DMS153 treated with DMSO at 0.1 percent for 48 hours (cell line): ENCODE data around the gene YKT6.
"Not testable (repeated sequence)": the region's sequence is repeated elsewhere in the genome, so short reads cannot be mapped to it uniquely, and the experiment has no call there.

ENCODE experiments used
- DNase-seq: peaks from one replicate; lab custom pipeline; 2025; ENCODE audit not compliant: unreplicated experiment; lab: John Stamatoyannopoulos, UW

The YKT6 gene

DNA sequence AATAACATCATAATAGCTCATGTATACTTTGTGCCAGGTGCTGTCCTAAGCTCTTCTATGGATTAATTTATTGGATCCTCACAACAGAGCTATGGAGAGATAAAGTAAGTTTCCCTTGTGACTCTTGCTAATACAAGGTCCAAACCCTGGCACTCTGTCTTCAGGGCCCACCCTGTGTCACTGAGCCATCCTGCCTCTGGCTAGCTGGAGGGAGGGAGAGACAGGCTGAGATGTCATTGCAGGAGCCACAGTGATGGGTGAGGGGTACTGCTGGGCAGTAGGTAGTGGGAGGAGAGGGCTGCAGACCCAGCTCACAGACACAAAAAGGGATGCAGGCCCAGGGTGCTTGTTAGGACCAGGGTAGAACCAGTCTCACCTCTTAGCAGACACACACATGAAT lies 28.4 kb upstream of the YKT6 start:
- DNase-seq: no peak

- DNase-seq: peak; percentile 15
Observed at GRCh38 chr7:44172803-44173424, 27.9 kb upstream of the YKT6 start.

- DNase-seq: no peak
Observed at GRCh38 chr7:44173911-44174693, 26.7 kb upstream of the YKT6 start.

DNA sequence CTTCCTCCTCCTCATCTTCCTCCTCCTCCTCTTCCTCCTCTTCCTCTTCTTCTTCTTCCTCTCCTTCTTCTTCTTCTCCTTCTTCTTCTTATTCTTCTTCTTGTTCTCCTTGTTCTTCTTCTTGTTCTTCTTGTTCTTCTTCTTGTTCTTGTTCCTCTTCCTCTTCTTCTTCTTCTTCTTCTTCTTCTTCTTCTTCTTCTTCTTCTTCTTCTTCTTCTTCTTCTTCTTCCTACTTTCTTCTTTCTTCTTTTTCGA lies 26.2 kb upstream of the YKT6 start:
- DNase-seq: not testable (repeated sequence)

DNA sequence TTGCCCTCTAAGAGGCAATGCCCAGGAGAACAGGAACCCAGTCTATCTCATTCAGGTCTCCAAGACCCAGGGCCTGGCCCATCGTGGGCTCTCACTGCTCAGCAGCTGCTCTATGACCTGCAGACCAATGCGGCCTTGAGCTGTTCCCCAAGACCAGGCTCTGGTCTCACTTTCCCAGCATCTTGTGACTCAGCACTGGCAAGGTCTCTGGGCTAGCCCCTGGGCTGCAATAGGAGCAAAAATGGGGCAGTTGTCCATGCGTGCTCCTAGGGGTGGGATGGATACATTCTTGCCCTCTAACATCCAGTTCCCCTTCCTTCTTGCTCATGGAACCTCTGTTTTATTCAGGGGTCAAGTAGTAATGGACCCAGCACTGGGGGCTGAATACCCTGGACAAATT lies 25.0 kb upstream of the YKT6 start:
- DNase-seq: no peak

DNA sequence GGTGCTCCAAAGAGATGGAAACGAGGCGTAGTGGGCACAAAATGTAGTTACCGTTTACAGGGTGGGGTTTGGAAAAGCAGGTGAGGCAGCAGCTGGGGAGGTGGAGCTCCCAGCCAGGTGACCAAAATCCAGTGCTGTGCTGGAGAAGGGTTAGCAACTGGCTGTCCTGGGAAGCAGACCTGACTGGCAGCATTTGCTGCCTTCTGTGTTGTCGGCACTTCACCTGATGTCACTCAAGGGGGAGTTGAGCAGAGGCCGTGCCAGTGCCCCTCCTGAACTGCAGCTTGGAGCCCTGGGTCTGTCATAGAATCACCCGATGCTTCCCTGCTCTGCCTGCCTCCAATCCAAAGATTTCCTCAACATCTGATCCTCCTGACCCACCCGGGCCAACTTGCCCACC lies 24.3 kb upstream of the YKT6 start:
- no peak for DNase-seq

GRCh38 chr7:44177570-44178131 lies 23.1 kb upstream of the YKT6 start:
- no peak for DNase-seq

- no peak for DNase-seq
Observed at GRCh38 chr7:44180631-44181030, 20.1 kb upstream of the YKT6 start.

DNA sequence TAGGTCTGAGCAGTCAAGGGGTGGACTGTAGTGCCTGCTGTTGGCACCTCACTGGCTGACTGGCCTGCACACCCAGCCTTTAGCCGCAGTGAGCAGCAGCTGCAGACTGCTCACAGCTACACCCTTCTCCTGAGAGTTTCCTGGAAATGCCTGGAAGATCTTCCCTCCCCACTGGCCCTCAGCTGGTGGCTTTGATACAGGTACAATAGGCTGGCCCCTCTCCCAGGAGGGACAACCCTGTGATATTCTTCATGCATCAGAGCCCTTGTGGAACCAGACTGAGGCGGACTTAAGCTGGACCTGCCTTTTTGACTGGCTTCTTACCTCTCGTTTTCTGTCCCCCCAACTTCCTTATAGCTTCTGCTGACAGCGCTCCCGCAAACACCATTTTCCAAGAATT lies 18.0 kb upstream of the YKT6 start:
- no peak for DNase-seq

GRCh38 chr7:44183386-44183785 lies 17.4 kb upstream of the YKT6 start:
- no peak for DNase-seq

DNA sequence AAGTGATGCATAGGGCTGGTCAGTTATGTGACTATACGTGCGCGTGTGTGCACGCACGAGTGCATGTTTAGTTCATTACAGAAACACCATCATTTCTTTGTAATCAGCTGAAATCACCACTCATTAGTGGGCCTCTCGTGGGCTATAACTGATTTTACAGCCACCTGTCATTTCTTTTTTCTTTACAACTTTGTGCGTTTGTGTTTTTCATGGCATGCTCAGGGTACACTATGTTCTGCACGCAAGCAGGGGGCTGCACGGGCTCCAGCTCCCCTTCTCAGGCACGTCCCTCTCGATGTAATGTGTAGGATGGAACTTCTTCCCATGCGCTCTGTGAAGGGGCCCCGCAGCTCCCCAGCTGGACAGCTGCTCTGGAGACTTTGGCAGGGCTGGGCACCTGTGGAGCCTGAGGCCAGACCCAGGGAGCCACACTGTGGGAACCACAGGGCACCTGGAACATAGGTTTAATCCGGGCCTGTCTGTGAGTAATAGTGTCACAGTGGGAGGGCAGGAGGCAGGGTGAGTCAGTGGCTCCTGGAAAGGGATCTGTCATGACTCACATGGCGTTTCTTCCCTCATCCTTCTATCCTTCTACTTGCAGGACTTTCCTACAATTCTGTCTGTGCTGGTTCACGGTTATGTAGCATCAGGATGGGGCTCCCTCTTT lies 16.4 kb upstream of the YKT6 start:
- DNase-seq: no peak

DNA sequence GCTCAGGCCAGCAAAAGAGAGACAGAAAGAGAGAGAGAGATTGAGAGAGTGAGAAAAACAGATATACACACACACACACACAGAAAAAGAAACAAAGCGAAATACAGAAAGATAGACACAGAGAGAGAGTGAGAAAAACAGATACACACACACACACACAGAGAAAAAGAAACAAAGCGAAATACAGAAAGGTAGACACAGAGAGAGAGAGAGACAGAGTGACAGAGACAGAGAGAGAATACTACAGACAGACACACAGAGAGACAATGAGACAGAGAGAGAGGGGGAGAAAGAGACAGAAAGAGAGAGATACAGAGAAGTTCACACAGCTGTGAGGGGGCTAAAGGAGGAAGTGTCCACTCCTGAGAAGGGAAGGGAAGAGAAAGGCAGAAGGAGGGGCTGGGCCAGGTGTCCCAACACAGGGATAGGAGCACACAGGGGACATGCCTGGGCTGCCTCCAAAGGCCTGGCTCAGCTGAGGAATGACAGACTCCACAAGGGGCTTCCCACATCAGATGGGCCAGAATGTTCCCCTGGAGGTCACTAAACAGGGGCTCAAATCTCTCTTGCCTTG lies 15.8 kb upstream of the YKT6 start:
- no peak for DNase-seq

GRCh38 chr7:44185729-44186128 lies 15.0 kb upstream of the YKT6 start:
- no peak for DNase-seq

GRCh38 chr7:44186736-44187135 lies 14.0 kb upstream of the YKT6 start:
- no peak for DNase-seq

- DNase-seq: no peak
Observed at GRCh38 chr7:44187636-44188416, 13.0 kb upstream of the YKT6 start.

DNA sequence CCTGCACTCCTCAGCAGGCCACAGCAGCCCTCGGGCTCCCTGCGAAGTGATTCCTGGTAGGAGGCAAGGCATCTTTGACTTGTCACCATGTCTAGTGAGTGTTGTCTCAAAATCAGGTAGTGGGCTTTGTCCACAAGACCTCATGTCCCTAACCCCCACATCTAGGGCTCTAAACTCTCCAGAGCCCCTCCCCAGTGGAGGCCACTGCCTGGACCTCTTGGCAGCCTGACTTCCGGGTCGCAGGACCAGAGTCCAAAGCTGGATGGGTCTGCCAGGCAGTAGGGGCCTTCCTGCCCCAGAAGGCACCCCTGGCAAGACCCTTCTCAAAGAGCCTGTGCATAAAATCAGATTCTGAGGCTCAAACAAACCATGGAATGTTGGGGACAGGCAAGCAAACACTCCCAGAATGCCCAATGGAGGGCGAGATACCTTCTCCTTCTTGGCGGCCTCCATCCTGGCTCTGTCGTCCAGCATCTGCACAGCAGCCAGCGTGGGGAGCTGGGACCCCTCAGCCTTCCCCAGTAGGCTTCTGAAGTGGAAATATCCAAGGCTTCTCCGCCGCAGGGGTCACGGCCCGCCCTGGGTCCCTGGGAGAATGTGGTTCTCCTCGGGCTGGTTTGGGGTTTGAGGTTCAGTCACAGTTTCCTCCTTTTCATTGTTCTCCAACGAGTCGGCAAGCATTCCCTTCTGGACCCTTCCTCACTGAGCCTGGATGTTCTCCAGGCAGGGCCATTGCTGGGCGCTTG lies 12.1 kb upstream of the YKT6 start:
- no peak for DNase-seq

- peak; percentile 33 for DNase-seq
Observed at GRCh38 chr7:44189286-44189992, 11.3 kb upstream of the YKT6 start, which contains the start of gene GCK. GCK (minus strand) TSS chr7:44189439; CDS start chr7:44188953, 486 bp downstream.

DNA sequence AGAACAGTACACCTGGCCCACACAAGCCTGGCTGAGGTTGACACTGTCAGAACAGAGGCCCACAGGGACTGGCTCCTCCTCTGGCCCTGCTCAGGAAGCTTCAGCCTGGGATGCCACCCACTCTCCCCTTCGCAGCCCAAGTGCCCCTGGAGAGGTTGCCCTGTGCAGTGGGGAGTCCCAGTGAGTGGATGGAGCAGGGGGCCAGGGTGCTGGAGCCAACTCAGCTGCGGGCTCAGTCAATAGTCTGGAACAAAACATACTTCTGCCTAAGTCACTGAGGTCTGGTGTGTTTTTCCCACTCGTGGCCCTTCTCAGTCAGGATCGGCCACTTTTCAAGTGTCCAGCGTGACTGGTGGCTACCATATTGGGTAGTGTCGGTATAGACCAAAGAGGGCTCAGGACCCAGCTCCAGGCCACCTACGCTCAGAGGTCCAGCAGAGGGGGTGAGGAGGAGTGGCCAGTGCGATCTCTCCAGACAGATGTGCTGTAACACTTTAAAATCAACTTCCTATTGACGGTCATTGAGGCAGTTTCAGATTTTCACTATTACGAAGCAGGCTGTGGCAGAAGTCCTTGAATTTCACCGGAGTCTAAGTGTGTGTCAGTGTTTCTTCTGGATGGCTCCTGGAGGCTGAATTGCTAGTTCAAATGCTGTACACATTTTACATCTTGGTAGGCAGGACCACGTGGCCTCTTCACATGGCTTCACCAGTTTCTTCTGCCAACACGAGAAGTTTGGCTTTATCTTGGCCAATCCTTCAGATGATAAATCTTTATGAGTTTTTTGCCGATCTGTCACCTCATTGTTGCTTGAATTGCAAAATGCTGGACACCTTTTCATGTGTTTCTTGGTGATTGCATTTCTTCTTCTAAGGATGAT lies 10.5 kb upstream of the YKT6 start:
- DNase-seq: no peak

DNA sequence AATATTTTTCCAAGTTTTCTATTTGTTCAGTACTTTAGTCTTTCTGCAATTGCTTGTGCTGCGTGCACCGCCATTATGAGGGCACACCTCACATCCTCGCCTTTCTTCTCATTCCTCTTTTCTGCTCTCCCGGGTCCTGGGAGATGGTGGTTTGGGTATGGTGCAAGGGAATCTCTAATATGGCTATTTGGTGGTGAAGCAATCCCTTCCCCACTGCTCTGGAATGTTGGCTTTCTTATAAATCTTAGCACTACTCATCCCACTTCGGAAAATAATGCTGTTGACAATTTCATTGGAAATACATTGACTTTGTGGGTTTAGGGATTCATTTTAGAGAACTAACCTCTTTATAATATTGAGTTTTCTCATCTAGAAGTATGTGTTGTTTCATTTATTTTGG lies 9.6 kb upstream of the YKT6 start:
- DNase-seq: no peak
